Dermis microvascular lymphatic vessel endothelial cell (primary cell): ENCODE data around the gene OBSCN. TPM values are rescaled to one million over a fixed set of nuclear protein-coding genes. Genes with fewer than 3 reads are reported as not detected.
"Not testable (repeated sequence)": the region's sequence is repeated elsewhere in the genome, so short reads cannot be mapped to it uniquely, and the experiment has no call there.

Source experiments
- DNase-seq, 2 donors: peaks; one replicate each; pipeline versions ENCODE4 v3.0.0 to v3.0.0-alpha.2; 2010; ENCODE audit warnings: low read depth in 2 of 2
- total RNA-seq: library from RNA; depleted of rRNA; stranded (reverse); fragments of >200 nt; gene quantifications from 2 replicates; pipeline ENCODE4 v1.2.1, GENCODE V29; 2014

Gene OBSCN
- total RNA-seq, 1 donor from 2014 or later = 2.3 TPM

GRCh38 chr1:228212966-228213844, 5.4 kb downstream of the OBSCN start:
- DNase-seq = peak in 1 of 2 donors; percentile 73

- DNase-seq = no peak
These were observed 6.3 kb downstream of the OBSCN start for GRCh38 chr1:228213917-228214808.

DNA sequence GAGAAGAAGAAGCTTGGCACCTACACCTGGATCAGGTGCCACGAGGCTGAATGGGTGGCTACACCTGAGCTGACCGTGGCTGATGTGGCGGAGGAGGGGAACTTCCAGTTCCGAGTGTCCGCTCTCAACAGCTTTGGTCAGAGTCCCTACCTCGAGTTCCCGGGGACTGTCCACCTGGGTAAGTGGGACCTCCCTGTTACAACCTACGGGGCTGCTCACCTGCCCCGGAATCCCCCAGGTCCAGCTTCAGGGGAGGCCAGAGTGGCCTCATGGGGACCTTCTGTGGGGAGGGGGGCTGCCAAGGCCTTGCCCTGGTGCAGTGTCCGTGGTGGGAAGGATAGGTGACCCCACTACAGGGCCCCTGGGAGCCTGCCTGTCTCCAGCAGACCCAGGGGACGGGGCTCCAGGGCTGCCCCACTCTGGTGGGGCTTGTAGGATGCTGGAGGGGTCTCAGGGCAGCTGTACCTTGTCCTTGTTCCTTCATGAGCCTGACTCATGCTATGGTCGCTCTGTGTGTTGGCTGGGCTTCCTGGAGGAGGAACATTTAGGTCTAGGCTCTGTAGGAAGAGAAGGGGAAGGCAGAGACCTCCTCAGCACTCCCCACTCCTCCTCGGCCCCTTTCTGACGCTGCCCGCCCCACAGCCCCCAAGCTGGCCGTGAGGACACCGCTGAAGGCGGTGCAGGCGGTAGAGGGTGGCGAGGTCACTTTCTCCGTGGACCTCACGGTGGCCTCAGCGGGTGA, 7.2 kb downstream of the OBSCN start:
- DNase-seq = no peak

GRCh38 chr1:228215663-228216116, 7.8 kb downstream of the OBSCN start:
- DNase-seq = no peak

- DNase-seq = no peak
These were observed 8.8 kb downstream of the OBSCN start for GRCh38 chr1:228216371-228217320.

DNA sequence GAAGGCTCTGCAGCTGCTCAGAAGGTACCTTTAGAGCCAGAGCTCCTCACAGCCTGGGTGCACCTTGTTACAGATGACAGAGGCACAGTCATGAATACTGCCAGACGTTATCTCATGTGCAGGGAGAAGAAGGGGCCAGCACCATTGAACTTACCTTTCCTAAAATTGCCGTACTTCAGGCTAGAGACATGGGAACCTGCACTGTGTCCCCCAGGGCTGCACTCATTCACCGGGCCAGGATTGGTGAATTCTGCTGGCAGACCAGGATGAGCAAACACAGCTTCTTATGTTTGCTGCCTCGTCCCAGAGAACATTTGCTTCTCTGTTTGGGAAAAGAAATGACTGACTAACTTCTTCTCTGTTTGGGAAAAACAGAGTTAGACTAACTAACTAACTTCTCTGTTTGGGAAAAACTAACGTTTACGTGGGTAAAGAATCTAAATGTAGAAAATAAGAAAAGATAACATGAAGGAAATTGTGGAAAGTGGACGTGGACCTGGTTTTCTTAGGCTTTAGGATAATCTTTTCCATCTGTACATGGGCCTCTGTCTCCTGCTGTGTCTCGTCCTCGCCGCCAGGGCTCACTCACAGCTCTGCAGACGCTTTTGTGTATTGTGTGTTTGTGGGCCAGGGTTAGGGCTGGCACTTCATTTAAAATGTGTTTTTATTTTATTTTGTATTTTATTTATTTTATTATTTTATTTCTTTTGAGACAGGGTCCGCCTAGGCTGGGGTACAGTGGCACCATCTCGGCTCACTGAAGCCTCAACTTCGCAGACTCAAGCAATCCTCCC, 9.9 kb downstream of the OBSCN start:
- no peak for DNase-seq

DNA sequence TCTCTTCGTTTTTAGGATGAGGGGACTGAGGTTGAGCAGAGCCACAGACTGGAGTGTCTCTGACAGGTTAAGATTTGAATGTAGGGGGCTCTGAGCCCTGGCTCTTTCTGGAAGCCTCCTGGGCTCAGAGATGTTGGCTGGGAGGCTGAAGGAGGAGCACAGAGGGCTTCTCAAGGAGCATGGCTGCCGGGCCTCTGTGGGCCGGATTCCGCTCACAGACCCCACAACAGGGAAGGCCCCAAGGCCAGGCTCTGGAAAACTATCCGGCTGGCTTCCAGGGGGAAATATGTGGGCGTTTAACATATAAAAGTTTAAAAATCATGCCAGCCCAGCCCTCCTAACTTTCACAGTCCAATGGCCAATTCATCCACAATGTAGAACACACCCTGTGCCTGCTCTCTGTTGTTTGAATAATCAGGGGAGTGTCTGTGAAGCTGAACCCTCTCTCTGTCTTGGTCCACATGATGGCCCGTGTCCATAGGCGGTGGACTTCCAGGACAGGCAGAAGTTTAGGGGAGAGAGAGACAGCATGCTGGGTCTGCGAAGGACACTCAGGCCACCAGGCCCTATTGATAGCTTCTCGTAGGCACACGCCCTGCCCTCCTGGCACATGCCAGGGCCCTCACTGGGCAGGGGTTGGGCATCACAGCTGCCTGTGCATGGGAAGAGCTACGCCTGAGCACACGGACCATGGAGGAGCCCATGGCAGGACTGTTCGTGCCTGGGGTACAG, 10.8 kb downstream of the OBSCN start:
- no peak for DNase-seq

DNA sequence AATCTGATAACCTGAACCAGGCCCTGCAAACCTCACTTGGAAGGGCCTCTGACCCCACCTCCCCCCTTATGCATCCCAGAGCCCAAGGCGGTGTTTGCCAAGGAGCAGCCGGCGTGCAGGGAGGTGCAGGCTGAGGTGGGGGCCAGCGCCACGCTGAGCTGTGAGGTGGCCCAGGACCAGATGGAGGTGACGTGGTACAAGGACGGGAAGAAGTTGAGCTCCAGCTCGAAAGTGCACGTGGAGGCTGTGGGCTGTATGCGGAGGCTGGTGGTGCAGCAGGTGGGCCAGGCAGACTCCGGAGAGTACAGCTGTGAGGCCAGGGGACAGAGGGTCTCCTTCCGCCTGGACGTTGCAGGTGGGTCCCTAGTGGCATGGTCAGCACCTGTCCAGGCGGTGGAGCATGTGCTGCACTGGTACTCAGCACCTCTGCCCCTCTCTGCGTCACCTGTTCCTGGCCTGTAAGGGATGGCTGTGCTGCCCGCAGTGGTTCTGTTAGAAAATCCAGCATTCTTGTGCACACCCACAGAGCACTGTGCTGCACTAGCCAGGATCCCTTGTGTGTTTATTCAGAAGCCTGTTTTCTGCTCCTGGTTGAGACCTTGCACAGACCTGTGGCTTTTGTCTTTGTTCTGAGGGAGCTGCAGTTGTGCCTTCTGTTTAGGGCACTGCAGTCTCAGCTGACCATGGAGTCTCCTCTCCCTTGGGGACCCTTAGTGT, 11.6 kb downstream of the OBSCN start:
- no peak for DNase-seq

GRCh38 chr1:228219962-228220780, 12.3 kb downstream of the OBSCN start:
- DNase-seq = no peak

GRCh38 chr1:228221097-228221496, 13.3 kb downstream of the OBSCN start:
- not testable (repeated sequence) for DNase-seq

DNA sequence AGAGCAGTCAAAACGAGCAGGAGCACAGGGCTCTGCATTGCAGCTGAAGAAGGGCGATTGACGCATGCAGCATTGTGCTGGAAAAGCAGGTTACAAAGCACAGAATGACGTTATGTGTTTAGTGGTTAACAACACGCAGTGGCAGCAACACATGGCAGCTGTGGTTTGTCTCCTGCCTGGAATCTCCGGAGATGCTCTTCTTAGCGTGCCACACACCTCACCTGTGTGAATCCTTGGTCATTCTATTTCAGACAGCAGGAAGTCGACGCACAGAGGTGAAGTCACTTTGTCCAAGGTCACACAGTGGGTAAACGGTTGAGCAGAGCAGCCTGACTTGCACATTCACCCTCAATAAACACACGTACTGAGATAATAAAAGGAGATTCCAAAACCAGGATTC, 14.7 kb downstream of the OBSCN start:
- DNase-seq = no peak

- DNase-seq = no peak
These were observed 16.6 kb downstream of the OBSCN start for GRCh38 chr1:228224198-228225164.

DNA sequence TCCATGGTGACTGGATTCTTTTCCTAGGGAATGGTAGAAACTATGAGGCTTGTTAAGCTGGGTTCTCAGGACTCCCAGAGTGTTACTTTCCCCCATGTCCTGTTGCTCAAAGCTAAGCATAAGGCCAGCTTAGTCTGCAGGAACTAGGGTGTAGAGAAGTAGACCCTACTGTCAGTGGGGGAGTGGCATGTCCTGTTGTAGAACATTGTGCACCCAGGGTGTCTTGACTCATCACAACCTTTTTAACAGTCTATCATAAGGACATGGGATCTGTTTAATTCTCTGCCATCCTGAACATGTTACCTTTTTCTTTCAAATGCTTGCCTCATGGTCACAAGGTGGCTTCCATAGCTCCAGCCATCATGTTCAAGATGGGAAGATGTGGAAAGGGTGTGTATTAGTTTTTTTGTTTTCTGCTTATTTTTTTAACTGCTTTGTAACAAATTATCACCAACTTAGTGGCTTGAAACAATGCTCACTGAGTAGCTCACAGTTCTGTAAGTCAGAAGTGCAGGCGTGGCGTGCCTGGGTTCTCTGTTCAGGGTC, 17.4 kb downstream of the OBSCN start:
- DNase-seq = no peak

- no peak for DNase-seq
These were observed 17.9 kb downstream of the OBSCN start for GRCh38 chr1:228225740-228226139.

GRCh38 chr1:228226141-228226874, 18.5 kb downstream of the OBSCN start:
- DNase-seq = no peak
